ENCODE data around the gene CRK.

The CRK gene

DNA sequence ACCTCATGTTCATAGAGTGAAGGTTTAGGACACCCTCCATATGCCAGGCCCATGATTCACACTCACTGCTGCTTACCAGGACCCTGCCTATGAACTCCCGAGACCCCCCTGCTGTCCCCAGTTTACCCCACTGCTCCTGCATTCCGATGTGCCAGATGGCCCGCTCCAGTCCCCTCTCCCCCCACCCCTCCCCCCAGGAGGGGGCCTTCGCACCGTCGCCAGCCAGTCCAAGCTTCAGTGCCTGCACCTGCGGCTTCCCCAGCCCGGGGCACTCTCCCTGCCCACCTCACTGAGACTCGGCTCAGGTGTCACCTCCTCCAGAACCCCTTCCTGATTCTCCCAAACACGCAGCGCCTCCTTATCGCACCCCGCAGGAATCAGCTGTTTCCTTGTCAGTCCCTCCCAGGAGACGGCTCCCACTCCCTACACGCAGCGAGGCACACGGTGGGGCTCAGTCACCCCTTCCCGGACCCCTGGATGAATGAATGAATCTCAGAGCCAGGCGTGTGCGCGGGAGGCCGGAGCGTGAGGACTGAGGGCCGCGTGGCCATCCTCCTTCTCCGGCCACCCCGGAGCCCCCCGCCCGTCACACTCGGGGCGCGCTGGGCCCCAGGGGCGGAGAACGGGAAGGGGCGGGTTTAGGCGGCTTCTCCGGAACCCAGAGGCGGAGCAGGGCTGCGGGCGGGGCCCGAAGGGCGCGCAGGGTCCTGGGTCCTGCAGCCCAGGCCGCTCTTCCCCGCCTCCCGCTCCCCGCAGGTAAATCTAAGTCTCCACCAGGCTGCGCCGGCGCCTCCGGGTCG, 34.8 kb upstream of the CRK start:
- TF ChIP-seq, protein P1, sequence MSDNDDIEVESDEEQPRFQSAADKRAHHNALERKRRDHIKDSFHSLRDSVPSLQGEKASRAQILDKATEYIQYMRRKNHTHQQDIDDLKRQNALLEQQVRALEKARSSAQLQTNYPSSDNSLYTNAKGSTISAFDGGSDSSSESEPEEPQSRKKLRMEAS (IDR thresholded peaks at IDR 0.05) = peak; percentile 52; the same call in 1 of the 2 replicates
- TF ChIP-seq RAD21 (IDR thresholded peaks at IDR 0.05; ENCODE audit: low read depth) (no peak), EGR1 (IDR thresholded peaks at IDR 0.05) (no peak), CEBPB (IDR thresholded peaks at IDR 0.05) (no peak), TEAD4 (IDR thresholded peaks at IDR 0.05) (no peak), CREB1 (IDR thresholded peaks at IDR 0.05; ENCODE audit: low read depth) (no peak), TAF1 (IDR thresholded peaks at IDR 0.05; ENCODE audit: low read depth) (no peak; the same call in 1 of the 2 replicates), YY1 (IDR thresholded peaks at IDR 0.05; ENCODE audit: low read depth) (no peak), NFIC (IDR thresholded peaks at IDR 0.05) (no peak), FOXM1 (IDR thresholded peaks at IDR 0.05; ENCODE audit: borderline replicate concordance, low read depth) (no peak), EP300 (IDR thresholded peaks at IDR 0.05; ENCODE audit: borderline replicate concordance) (no peak), ZBTB7A (IDR thresholded peaks at IDR 0.05; ENCODE audit: low read depth) (peak; percentile 86), REST (IDR thresholded peaks at IDR 0.05; ENCODE audit: low read depth) (no peak), TCF12 (IDR thresholded peaks at IDR 0.05; ENCODE audit: low read depth) (peak; percentile 41; the same call in 1 of the 2 replicates)
- TF ChIP-seq, protein P2, sequence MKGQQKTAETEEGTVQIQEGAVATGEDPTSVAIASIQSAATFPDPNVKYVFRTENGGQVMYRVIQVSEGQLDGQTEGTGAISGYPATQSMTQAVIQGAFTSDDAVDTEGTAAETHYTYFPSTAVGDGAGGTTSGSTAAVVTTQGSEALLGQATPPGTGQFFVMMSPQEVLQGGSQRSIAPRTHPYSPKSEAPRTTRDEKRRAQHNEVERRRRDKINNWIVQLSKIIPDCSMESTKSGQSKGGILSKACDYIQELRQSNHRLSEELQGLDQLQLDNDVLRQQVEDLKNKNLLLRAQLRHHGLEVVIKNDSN (IDR thresholded peaks at IDR 0.05) = no peak

DNA sequence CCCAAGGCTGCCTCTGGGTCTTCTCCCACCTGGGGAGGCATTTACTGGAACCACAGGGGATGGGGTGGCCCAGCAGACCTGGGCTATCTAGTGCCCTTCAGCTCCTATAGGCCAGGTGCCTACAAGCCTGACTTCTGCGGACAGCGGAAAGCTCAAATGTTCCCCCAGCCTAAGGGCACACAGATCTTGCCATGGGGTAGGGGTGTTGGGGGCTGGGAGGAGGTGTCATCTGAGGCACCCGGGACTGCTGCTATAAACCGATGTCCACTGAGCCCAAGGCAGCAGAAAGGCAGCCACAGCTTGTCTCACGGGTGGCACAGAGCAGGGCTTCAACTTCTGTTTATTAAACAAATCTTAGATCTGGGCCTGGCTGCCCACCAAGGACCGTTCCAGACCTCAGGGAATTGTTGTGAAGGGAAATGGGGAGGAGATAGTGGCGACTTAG, 32.8 kb upstream of the CRK start:
- TF ChIP-seq, protein P2 (IDR thresholded peaks at IDR 0.05) = no peak
- TF ChIP-seq TEAD4 (IDR thresholded peaks at IDR 0.05) = no peak
- TF ChIP-seq REST (IDR thresholded peaks at IDR 0.05; ENCODE audit: low read depth) = no peak
- no peak for TF ChIP-seq TAF1 (IDR thresholded peaks at IDR 0.05; ENCODE audit: low read depth)
- no peak for TF ChIP-seq CREB1 (IDR thresholded peaks at IDR 0.05; ENCODE audit: low read depth)
- no peak for TF ChIP-seq EGR1 (IDR thresholded peaks at IDR 0.05)
- no peak for TF ChIP-seq RAD21 (IDR thresholded peaks at IDR 0.05; ENCODE audit: low read depth)

- peak; percentile 97 for TF ChIP-seq EGR1 (IDR thresholded peaks at IDR 0.05)
- TF ChIP-seq EP300 (IDR thresholded peaks at IDR 0.05; ENCODE audit: borderline replicate concordance) = peak; percentile 39; the same call in 1 of the 2 replicates
- TF ChIP-seq RAD21 (IDR thresholded peaks at IDR 0.05; ENCODE audit: low read depth) = no peak; the same call in 1 of the 2 replicates
- TF ChIP-seq NFIC (IDR thresholded peaks at IDR 0.05) = peak; percentile 24; the same call in 1 of the 2 replicates
- TF ChIP-seq CEBPB (IDR thresholded peaks at IDR 0.05) = no peak
- TF ChIP-seq CREB1 (IDR thresholded peaks at IDR 0.05; ENCODE audit: low read depth) = peak; percentile 52; the same call in 1 of the 2 replicates
- peak; percentile 99 for TF ChIP-seq TEAD4 (IDR thresholded peaks at IDR 0.05)
- no peak for TF ChIP-seq FOXM1 (IDR thresholded peaks at IDR 0.05; ENCODE audit: borderline replicate concordance, low read depth)
- no peak for TF ChIP-seq TAF1 (IDR thresholded peaks at IDR 0.05; ENCODE audit: low read depth)
- peak; percentile 73; the same call in 1 of the 2 replicates for TF ChIP-seq TCF12 (IDR thresholded peaks at IDR 0.05; ENCODE audit: low read depth)
- TF ChIP-seq, protein P1 (IDR thresholded peaks at IDR 0.05) = peak; percentile 57
- peak; percentile 91 for TF ChIP-seq ZBTB7A (IDR thresholded peaks at IDR 0.05; ENCODE audit: low read depth)
- TF ChIP-seq YY1 (IDR thresholded peaks at IDR 0.05; ENCODE audit: low read depth) = peak; percentile 51; the same call in 1 of the 2 replicates
- TF ChIP-seq, protein P2 (IDR thresholded peaks at IDR 0.05) = no peak
- TF ChIP-seq REST (IDR thresholded peaks at IDR 0.05; ENCODE audit: low read depth) = no peak
These were observed 32.1 kb upstream of the CRK start for GRCh38 chr17:1487939-1488825.

Data from Ishikawa (cell line).